GM23248 (cell line): ENCODE results near the gene IFT27.

Source experiments
- EZH2 ChIP-seq: fragments of 200-600 bp; sonication (generic); IDR thresholded peaks from 2 replicates; pipeline ENCODE4 v1.6.1; 2018; ENCODE audit warnings: antibody characterized with exemption, mild to moderate bottlenecking; ENCODE audit not compliant: insufficient read depth, poor library complexity, severe bottlenecking
- EZH2phosphoT487 ChIP-seq: fragments of 200-600 bp; sonication (generic); IDR thresholded peaks from 2 replicates; pipeline ENCODE4 v1.6.1; 2018; ENCODE audit warnings: antibody characterized with exemption, moderate library complexity, mild to moderate bottlenecking, low read depth; ENCODE audit not compliant: insufficient read depth

GRCh38 chr22:36764641-36765040, 11.3 kb downstream of the IFT27 start:
- no peak for TF ChIP-seq EZH2phosphoT487
- TF ChIP-seq EZH2 = no peak
